CD14-positive monocyte (primary cell): ENCODE results near the gene KCNMA1. TPM values are rescaled to one million over a fixed set of nuclear protein-coding genes. Genes with fewer than 3 reads are reported as not detected.
A peak's percentile ranks its signal among the peaks of the same experiment; 100 is the strongest.

ENCODE experiments used
- DNase-seq, 3 donors: peaks; one replicate each; pipeline ENCODE4 v3.0.0-alpha.2; 2011 to 2022
- H2AFZ ChIP-seq: 2 replicates; pipeline ENCODE4 v1.6.0; 2012; ENCODE audit warnings: mild to moderate bottlenecking, low read depth, low read length, inconsistent platforms; ENCODE audit not compliant: insufficient read depth, poor library complexity, severe bottlenecking
- H3K27ac ChIP-seq, 2 donors: 1 replicate in 1 of 2; 2 replicates in 1 of 2; pipeline ENCODE4 v1.5.1; 2012 to 2013; ENCODE audit warnings: low read length in 2 of 2, control low read depth in 1 of 2, inconsistent platforms in 1 of 2, low read depth in 1 of 2, mild to moderate bottlenecking in 1 of 2
- H3K27me3 ChIP-seq, 2 donors: one replicate each; pipeline versions ENCODE4 v1.6.0 to v1.6.1; 2011 to 2013; ENCODE audit warnings: low read length in 2 of 2; ENCODE audit not compliant: control insufficient read depth in 2 of 2, insufficient read depth in 2 of 2
- H3K36me3 ChIP-seq, 2 donors: replicated peaks in 1 of 2; 1 replicate in 1 of 2; 2 replicates in 1 of 2; pipeline versions ENCODE4 v1.5.1 to v1.6.1; 2012 to 2013; ENCODE audit warnings: low read length in 2 of 2, control low read depth in 1 of 2, inconsistent platforms in 1 of 2, mild to moderate bottlenecking in 1 of 2; ENCODE audit not compliant: insufficient read depth in 2 of 2, control insufficient read depth in 1 of 2
- H3K4me1 ChIP-seq, 2 donors: 1 replicate in 1 of 2; 2 replicates in 1 of 2; pipeline versions ENCODE4 v1.5.1 to v1.6.1; 2012 to 2013; ENCODE audit warnings: low read length in 2 of 2, control low read depth in 1 of 2, inconsistent platforms in 1 of 2, mild to moderate bottlenecking in 1 of 2, moderate library complexity in 1 of 2; ENCODE audit not compliant: insufficient read depth in 2 of 2, control insufficient read depth in 1 of 2
- H3K4me2 ChIP-seq: replicated peaks from 2 replicates; pipeline ENCODE3; 2012; ENCODE audit warnings: low read length, moderate library complexity, mild to moderate bottlenecking; ENCODE audit not compliant: poor library complexity, severe bottlenecking; ENCODE audit errors: extremely low read depth
- H3K4me3 ChIP-seq, 3 experiments: fragments of 200-600 bp in 1 of 3; sonication (generic) in 1 of 3; replicated peaks in 1 of 3; 1 replicate in 2 of 3; 2 replicates in 1 of 3; pipeline ENCODE4 v1.5.1; 2011 to 2013; ENCODE audit warnings: low read length in 3 of 3, mild to moderate bottlenecking in 3 of 3, control low read depth in 2 of 3, low read depth in 2 of 3, inconsistent platforms in 1 of 3, moderate library complexity in 1 of 3
- H3K79me2 ChIP-seq: 2 replicates; pipeline ENCODE4 v1.6.0; 2012; ENCODE audit warnings: mild to moderate bottlenecking, control low read depth, inconsistent platforms, low read length, moderate library complexity; ENCODE audit not compliant: insufficient read depth
- H3K9ac ChIP-seq: 2 replicates; pipeline ENCODE4 v1.6.0; 2017; ENCODE audit warnings: low read length, mild to moderate bottlenecking; ENCODE audit not compliant: insufficient read depth, poor library complexity, severe bottlenecking
- H3K9me3 ChIP-seq, 2 donors: replicated peaks in 1 of 2; 1 replicate in 1 of 2; 2 replicates in 1 of 2; pipeline versions ENCODE4 v1.5.1 to v1.6.1; 2012 to 2013; ENCODE audit warnings: low read length in 2 of 2, control low read depth in 1 of 2; ENCODE audit not compliant: control insufficient read depth in 1 of 2, insufficient read depth in 1 of 2
- H4K20me1 ChIP-seq: 2 replicates; pipeline ENCODE4 v1.6.0; 2012; ENCODE audit warnings: mild to moderate bottlenecking, low read length, control low read depth, moderate library complexity; ENCODE audit not compliant: insufficient read depth
- H3K27ac Mint-ChIP-seq, 7 donors: one replicate each; pipeline ENCODE4 v1.8.0; 2020; ENCODE audit warnings: mild to moderate bottlenecking in 7 of 7, mixed read lengths in 7 of 7, moderate library complexity in 6 of 7, inconsistent platforms in 2 of 7
- H3K27me3 Mint-ChIP-seq, 3 donors: one replicate each; pipeline ENCODE4 v1.8.0; 2021 to 2022; ENCODE audit warnings: low read depth in 3 of 3, mild to moderate bottlenecking in 3 of 3, mixed read lengths in 3 of 3, moderate library complexity in 3 of 3, inconsistent platforms in 1 of 3
- H3K36me3 Mint-ChIP-seq, 2 donors: one replicate each; pipeline ENCODE4 v1.8.0; 2020; ENCODE audit warnings: mixed read lengths in 2 of 2, inconsistent platforms in 1 of 2, mild to moderate bottlenecking in 1 of 2
- H3K4me1 Mint-ChIP-seq: one replicate; pipeline ENCODE4 v1.8.0; 2020; ENCODE audit warnings: mild to moderate bottlenecking, mixed read lengths
- H3K4me3 Mint-ChIP-seq, 2 donors: one replicate each; pipeline ENCODE4 v1.8.0; 2020; ENCODE audit warnings: mild to moderate bottlenecking in 2 of 2, mixed read lengths in 2 of 2, moderate library complexity in 1 of 2
- H3K9me3 Mint-ChIP-seq, 7 donors: one replicate each; pipeline ENCODE4 v1.8.0; 2020 to 2022; ENCODE audit warnings: mixed read lengths in 7 of 7, mild to moderate bottlenecking in 6 of 7, moderate library complexity in 6 of 7, inconsistent platforms in 2 of 7
- WGBS: methylation state at CpG from one replicate; pipeline ENCODE4 v1.1.5; 2013; ENCODE audit warnings: missing lambda C conversion rate; ENCODE audit not compliant: insufficient coverage; 5-methylcytosine and 5-hydroxymethylcytosine counted together
- intact Hi-C, 2 donors: fragments of 100-400 bp; cut with micrococcal nuclease; formaldehyde crosslinking; loops; one replicate each; pipeline versions ENCODE4 v1.15.0 to v1.15.1; 2023
- polyA plus RNA-seq, 3 donors: library from polyadenylated mRNA; depleted of rRNA in 1 of 3; unstranded in 2 of 3; stranded (reverse) in 1 of 3; fragments of 300-500 nt in 2 of 3; fragments of >200 nt in 1 of 3; fragmentation: Illumina TruSeq in 2 of 3; gene quantifications; 1 replicate in 2 of 3; 2 replicates in 1 of 3; pipeline ENCODE4 v1.2.3, GENCODE V29; 2012 to 2021
- TF ChIP-seq, protein P1 (sequence below): fragments of 200-600 bp; IDR thresholded peaks from one replicate; pipeline ENCODE4 v1.8.0; 2022; ENCODE audit warnings: antibody characterized with exemption, mild to moderate bottlenecking

KCNMA1 gene
- polyA plus RNA-seq, 3 donors = 0.11 to 1.0 TPM; not detected in 1

DNA sequence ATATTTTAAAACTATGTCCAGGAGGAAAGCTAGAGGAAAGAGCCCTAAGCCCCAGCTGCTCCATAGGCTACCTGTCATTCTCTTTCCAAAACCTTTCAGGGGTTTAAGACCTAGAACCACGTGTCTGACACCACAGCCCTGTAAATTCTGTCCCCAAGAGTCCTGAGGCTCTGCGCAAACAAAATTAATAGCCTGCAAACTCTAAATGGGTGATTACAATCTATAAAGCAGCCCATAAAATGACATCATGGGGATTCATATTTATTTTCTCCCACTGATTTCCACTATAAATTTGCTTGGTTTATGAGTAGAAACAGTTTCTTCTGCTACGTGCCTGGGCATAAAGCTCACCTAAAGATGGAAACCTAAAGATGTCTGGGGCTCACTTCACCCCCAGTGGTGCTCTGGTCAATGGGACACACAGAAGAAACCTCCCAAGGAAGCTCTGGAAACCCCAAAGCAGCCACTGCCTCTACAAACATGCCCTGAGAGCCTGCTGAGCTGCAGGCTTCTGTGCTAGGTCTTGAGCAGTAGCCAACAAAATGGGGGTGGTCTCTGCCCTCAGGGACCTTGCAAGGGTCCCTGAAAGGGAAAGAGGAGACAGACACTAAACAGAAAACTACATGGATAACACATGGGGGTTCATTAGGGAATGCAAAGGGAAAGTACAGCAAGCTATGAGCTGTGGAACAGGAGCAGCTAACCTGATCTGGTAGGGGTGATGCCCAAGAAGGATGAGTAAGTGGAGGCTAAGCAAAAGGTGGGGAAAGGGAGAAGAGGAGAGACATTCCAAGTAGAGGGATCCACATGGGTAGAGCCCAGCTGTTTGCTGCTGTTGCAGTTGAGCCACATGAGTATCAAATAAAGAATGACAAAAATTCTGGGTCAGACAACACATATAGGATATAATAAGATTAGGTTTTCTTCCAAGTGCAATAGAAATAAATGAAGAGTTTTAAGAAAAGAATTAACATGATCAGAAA, 331.7 kb downstream of the KCNMA1 start:
- no CpG with 5 or more reads among the region's 3 CpGs for WGBS
- H2AFZ ChIP-seq = no peak overlapping the region
- no peaks in the 10 kb centered on the region for H3K4me1 Mint-ChIP-seq
- no peak overlapping the region for H3K9ac ChIP-seq
- DNase-seq = no peak
- peaks cover 4 to 12% of the 10 kb centered on the region in 2 donors for H3K9me3 ChIP-seq
- no peaks in the 10 kb centered on the region for H4K20me1 ChIP-seq
- no peaks in the 10 kb centered on the region for H3K27me3 ChIP-seq
- peaks cover 8 to 17% (median 13%) of the 10 kb centered on the region in 3 donors for H3K27me3 Mint-ChIP-seq
- H3K27ac ChIP-seq = no peak overlapping the region
- no peak overlapping the region for H3K4me3 ChIP-seq
- peaks cover 2 to 12% (median 7%) of the 10 kb centered on the region in 7 donors for H3K9me3 Mint-ChIP-seq
- H3K4me2 ChIP-seq = no peak overlapping the region
- no peaks in the 10 kb centered on the region for H3K79me2 ChIP-seq
- H3K27ac Mint-ChIP-seq = no peak overlapping the region
- H3K36me3 Mint-ChIP-seq = no peaks in the 10 kb centered on the region
- intact Hi-C loops = no loop called here
- TF ChIP-seq, protein P1, sequence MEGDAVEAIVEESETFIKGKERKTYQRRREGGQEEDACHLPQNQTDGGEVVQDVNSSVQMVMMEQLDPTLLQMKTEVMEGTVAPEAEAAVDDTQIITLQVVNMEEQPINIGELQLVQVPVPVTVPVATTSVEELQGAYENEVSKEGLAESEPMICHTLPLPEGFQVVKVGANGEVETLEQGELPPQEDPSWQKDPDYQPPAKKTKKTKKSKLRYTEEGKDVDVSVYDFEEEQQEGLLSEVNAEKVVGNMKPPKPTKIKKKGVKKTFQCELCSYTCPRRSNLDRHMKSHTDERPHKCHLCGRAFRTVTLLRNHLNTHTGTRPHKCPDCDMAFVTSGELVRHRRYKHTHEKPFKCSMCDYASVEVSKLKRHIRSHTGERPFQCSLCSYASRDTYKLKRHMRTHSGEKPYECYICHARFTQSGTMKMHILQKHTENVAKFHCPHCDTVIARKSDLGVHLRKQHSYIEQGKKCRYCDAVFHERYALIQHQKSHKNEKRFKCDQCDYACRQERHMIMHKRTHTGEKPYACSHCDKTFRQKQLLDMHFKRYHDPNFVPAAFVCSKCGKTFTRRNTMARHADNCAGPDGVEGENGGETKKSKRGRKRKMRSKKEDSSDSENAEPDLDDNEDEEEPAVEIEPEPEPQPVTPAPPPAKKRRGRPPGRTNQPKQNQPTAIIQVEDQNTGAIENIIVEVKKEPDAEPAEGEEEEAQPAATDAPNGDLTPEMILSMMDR = no peak
- H3K36me3 ChIP-seq = no peaks in the 10 kb centered on the region
- H3K4me3 Mint-ChIP-seq = no peak overlapping the region
- no peaks in the 10 kb centered on the region for H3K4me1 ChIP-seq

- Histone ChIP-seq H4K20me1 (no peaks in the 10 kb centered on the region), H3K36me3 (no peaks in the 10 kb centered on the region), H3K79me2 (no peaks in the 10 kb centered on the region), H3K9me3 (peaks cover 4 to 12% of the 10 kb centered on the region in 2 donors), H3K4me3 (no peak overlapping the region), H3K4me1 (no peaks in the 10 kb centered on the region), H3K4me2 (no peak overlapping the region), H3K9ac (no peak overlapping the region), H3K27me3 (no peaks in the 10 kb centered on the region), H3K27ac (no peak overlapping the region), H2AFZ (no peak overlapping the region)
- WGBS = 94% methylated on average over 3 of the region's 3 CpGs
- Mint-ChIP-seq H3K27ac (peak overlapping the region in 1 of 7 donors; percentile 32), H3K4me3 (no peak overlapping the region), H3K27me3 (peaks cover 10 to 20% (median 13%) of the 10 kb centered on the region in 3 donors), H3K9me3 (peaks cover 2 to 12% (median 7%) of the 10 kb centered on the region in 7 donors), H3K36me3 (no peaks in the 10 kb centered on the region), H3K4me1 (no peaks in the 10 kb centered on the region)
- TF ChIP-seq, protein P1 = no peak
- DNase-seq = no peak
- intact Hi-C loops = no loop called here
These were observed 333.4 kb downstream of the KCNMA1 start for GRCh38 chr10:77304192-77304591.
